Brain microvascular endothelial cell (primary cell): ENCODE data around the gene HAUS7.

Source experiments
- DNase-seq: peaks from one replicate; pipeline ENCODE4 v3.0.0-alpha.2; 2020
- H3K27ac ChIP-seq: fragments of 250-450 bp; sonication (Bioruptor Pico); 2 replicates; pipeline ENCODE4 v1.5.1; 2020; ENCODE audit warnings: mild to moderate bottlenecking, moderate library complexity
- H3K27me3 ChIP-seq: fragments of 250-450 bp; sonication (Bioruptor Pico); replicated peaks from 2 replicates; pipeline ENCODE4 v1.5.1; 2020; ENCODE audit warnings: mild to moderate bottlenecking
- H3K36me3 ChIP-seq: fragments of 250-450 bp; sonication (Bioruptor Pico); replicated peaks from 2 replicates; pipeline ENCODE4 v1.5.1; 2020; ENCODE audit warnings: mild to moderate bottlenecking
- H3K4me3 ChIP-seq: 2 replicates; pipeline ENCODE4 v1.5.1; 2011; ENCODE audit warnings: low read depth, mild to moderate bottlenecking, control low read depth, low read length, moderate library complexity
- CTCF ChIP-seq: IDR thresholded peaks from 2 replicates; pipeline ENCODE4 v1.5.1; 2011; ENCODE audit warnings: low read depth, mild to moderate bottlenecking, moderate library complexity, low read length, control low read depth, inconsistent platforms; ENCODE audit errors: missing control alignments
- in situ Hi-C: cut with HindIII; loops from 2 replicates; pipeline ENCODE4 v1.10.0; 2017; ENCODE audit warnings: low sequenced_read_pairs, low pct_ligation_motif_present

Gene HAUS7

GRCh38 chrX:153470411-153471363, at the start of gene HAUS7:
Gene HAUS7 (minus strand): TSS chrX:153470576. CDS start chrX:153470557, 19 bp downstream.
- in situ Hi-C loops, result no loop called here
- DNase-seq, result peak; percentile 77
- peak; percentile 84 for TF ChIP-seq CTCF
- H3K27me3 ChIP-seq, result no peaks in the 10 kb centered on the region
- peak within 1 kb of the TSS; percentile 68 for H3K4me3 ChIP-seq
- peak within 1 kb of the TSS; percentile 24 for H3K27ac ChIP-seq
- H3K36me3 ChIP-seq, result no peaks in the 10 kb centered on the region

- H3K27me3 ChIP-seq, result peaks cover 13% of the 10 kb centered on the region
- no peaks in the 10 kb centered on the region for H3K36me3 ChIP-seq
- no peak for TF ChIP-seq CTCF
- H3K27ac ChIP-seq, result no peak overlapping the region
- no peak overlapping the region for H3K4me3 ChIP-seq
- in situ Hi-C loops, result no loop called here
- peak; percentile 39 for DNase-seq
Measured at GRCh38 chrX:153519569-153520286, 49.4 kb upstream of the HAUS7 start.

- H3K27me3 ChIP-seq, result peaks cover 13% of the 10 kb centered on the region
- DNase-seq, result no peak
- TF ChIP-seq CTCF, result no peak
- no peaks in the 10 kb centered on the region for H3K36me3 ChIP-seq
- no peak overlapping the region for H3K27ac ChIP-seq
- no peak overlapping the region for H3K4me3 ChIP-seq
- in situ Hi-C loops, result no loop called here
Measured at GRCh38 chrX:153517946-153518834, 47.8 kb upstream of the HAUS7 start.

- in situ Hi-C loops, result no loop called here
- Histone ChIP-seq H3K27ac (no peak within 1 kb of the TSS), H3K4me3 (no peak within 1 kb of the TSS), H3K27me3 (peaks cover 13% of the 10 kb centered on the region), H3K36me3 (no peaks in the 10 kb centered on the region)
- TF ChIP-seq CTCF, result no peak
- no peak for DNase-seq
Measured at GRCh38 chrX:153517423-153517822, 47.0 kb upstream of the HAUS7 start, which contains the start of gene ATP2B3. Gene ATP2B3 (plus strand): TSS chrX:153517642. CDS start chrX:153536248, 18,606 bp downstream.

DNA sequence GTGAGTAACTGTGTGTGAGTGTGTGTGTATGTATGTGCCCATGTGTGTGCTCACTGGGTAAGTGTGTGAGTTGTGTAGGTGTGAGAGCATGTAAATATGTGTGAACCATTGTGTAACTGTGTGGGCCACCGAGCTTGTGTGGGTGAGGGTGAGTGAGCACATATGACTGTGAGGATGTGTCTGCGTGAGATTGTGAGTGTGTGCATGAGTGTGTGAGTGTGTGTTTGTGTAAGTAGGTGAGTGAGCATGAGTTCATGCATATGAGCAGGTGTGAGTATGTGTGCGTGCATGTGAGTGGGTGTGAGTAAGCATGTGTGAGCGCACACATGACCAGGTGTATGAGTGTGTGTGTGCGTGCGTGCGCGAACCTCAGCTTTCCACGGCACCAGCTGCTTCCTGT, 45.7 kb upstream of the HAUS7 start:
- Histone ChIP-seq H3K36me3 (no peaks in the 10 kb centered on the region), H3K27ac (no peak overlapping the region), H3K4me3 (no peak overlapping the region), H3K27me3 (peaks cover 13% of the 10 kb centered on the region)
- in situ Hi-C loops, result no loop called here
- DNase-seq, result no peak
- no peak for TF ChIP-seq CTCF
